Right ventricle myocardium superior (tissue), 1 donor: Measurements from ENCODE around the gene PTPRE. TPM values are rescaled to one million over a fixed set of nuclear protein-coding genes. Genes with fewer than 3 reads are reported as not detected.

Source experiments
- ATAC-seq: fragments of 200-7000 bp; cut with Tn5 transposase; one replicate; pipeline ENCODE4 v1.9.1; 2020; ENCODE audit warnings: mild to moderate bottlenecking; ENCODE audit not compliant: poor library complexity
- DNase-seq: peaks from one replicate; pipeline ENCODE4 v3.0.0-alpha.2; 2020
- intact Hi-C: fragments of 100-400 bp; cut with DNase I; formaldehyde crosslinking; loops from one replicate; pipeline ENCODE4 v1.11.2; 2022
- total RNA-seq: library from RNA; stranded (reverse); fragmentation: NEBNext Ultra II Directional; extraction: Animal tissue kit (Norgen Biotek cat#: 25700); gene quantifications from one replicate; pipeline ENCODE4 v1.2.1, GENCODE V29; 2021
- donor health status: DM: no; HTN: yes; CAD: no; lungs with severe emphysema.

The PTPRE gene
- total RNA-seq, 1 donor from 2014 or later = 16.0 TPM

DNA sequence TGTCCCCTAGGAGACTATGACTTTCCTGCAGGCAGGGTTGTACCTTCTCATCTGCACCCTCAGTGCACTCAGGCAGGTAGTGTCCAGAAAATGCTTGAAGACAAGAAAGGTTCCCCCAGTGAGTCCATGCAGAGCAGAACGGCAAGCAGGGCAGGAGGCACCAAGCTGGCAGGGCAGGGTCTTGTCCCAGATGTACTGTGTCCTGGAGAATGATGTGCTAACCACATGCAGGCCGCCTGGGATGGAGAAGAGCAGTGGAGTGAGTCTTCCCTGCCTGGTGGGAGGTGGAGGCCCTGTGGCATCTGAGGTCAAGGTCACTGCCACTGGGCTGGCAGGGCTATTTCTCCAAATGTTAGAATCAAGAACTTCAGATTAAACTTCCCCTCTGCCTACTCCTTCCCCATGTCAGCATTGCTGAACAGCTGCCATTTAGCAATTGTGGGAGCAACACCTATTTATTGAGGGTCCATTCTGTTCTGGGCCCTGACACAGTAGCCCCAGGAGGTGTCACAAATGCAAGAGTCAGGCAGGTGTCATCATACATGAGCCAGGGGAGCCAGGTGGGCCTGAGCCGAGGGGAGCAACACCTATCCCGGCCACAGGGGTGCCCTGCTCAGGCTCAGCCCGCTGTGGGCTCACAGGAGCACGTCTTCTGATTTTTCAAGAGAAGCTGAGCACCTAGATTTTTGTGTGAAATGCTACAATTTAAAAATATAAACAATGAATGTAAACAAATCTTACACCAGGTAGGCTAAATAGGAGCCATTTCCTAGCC lies 34.1 kb downstream of the PTPRE start:
- ATAC-seq (no peak), DNase-seq (no peak)
- intact Hi-C loops = no loop called here

DNA sequence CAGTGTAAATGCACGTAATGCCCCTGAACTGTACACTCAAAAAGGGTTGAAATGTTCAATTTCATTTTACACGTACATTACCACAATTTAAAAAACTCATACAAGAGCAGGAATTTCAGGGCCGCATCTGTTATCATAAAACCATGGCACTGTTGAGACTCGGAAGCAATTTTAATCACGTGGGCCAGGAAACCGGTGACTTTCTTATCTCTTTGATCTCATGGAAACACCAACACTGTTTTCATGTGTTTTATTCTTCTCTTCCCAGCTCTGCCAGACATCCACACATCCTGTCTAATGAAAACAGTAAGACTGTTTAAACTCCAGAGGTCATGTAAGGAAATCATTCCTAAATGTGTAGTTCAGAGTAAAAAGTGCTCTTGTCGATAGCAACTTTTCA lies 35.9 kb downstream of the PTPRE start:
- no peak for DNase-seq
- ATAC-seq = no peak
- intact Hi-C loops = no loop called here

DNA sequence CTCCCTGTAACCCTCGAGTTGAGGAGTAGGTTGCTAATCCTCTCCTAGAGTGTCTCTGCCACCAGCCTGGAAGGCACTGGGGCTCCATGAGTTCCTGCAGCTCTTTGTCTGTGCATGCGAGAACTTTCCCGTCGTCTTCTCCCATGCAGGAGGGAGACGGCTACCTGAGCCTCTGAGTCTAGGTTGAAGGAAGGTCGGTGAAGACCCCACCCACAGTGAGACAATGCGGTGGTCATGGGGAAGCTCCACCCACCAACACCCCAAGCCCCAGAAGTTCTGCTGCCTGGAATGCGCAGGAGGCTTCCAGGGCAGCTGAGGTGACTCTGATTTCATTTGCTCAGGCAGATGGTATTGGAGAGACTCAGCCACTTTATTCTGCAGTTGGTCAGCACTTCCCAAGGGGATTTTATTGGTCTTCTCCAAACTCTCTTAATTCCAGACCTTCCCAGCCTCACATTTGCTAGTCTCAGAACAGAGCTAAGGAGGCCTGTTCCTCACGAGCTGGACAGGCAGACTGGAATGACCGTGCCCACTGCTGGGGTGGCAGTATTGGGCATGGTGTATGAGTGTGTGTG lies 36.5 kb downstream of the PTPRE start:
- no peak for DNase-seq
- intact Hi-C loops = no loop called here
- no peak for ATAC-seq

DNA sequence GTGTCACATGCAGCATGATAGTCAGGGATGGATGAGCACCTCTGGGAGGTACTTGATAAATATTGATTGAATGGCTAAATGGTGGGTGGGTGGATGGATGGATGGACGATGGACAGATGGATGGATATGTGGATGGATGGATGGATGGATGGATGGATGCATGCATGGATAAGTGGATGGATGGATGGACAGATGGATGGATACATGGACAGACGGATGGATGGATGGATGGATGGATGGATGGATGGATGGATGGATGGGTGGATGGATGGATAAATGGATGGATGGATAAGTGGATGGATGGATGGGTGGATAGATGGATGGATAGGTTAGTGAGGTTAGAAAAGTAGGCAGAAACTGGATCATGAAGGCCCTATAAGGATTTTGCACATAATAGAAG lies 37.4 kb downstream of the PTPRE start:
- DNase-seq = no peak
- no peak for ATAC-seq
- intact Hi-C loops = no loop called here

DNA sequence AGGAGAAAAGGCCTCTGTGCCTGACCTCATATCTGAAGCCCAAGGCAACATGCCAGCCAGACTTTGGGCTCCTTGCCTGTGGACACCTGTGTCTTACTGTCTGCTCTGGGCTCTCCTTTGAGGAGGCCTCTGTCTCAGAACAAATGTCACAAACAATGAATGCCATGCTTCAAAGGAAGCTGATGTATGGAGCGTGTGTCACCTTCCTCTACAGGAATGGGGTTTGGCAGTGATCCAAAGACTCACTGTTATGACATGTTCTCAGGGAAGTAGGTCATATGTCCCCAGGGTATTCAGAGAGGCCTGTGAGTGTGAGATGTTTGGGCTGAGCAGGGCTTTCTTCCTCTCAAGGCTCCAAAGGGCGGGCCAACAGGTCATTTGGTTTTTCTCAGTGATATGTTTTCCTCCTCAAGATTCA lies 38.4 kb downstream of the PTPRE start:
- ATAC-seq (peak; percentile 69), DNase-seq (no peak)
- intact Hi-C loops = no loop called here

DNA sequence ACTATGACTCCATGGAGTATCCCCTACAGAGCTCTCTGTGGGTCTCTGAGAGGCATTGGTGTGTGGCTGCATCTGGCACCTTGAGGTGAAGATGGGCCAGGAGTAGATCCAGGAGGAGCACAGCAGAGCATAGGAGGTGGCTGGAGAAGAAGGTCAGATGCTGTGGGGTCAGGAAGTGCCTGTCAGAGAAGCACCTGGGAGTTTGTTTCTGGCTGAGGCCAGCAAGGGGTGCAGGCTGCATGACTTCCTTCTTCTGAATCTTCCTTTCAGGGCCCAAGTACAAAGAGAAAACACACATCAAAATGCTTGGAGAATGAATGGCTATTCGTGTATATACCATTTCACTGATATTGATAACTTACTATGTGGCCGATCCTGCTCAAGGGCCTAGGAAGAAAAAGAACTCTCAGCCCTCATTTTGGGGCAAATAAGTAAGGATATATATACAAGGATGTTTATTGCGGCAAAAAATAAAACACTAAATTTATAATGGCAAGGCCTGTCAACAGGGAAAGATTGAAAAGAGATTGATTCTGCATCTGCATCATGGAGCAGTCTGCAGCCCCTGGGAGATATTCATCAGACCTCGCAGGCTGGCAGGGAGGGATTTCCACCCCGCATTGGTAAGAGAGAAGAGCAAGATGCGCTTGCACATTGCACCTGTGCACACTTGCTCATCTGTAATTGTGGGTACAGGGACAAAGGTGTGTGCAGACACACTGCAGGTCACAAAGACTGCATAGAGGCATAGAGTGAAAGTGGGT lies 39.2 kb downstream of the PTPRE start:
- DNase-seq = no peak
- intact Hi-C loops = no loop called here
- ATAC-seq = no peak

DNA sequence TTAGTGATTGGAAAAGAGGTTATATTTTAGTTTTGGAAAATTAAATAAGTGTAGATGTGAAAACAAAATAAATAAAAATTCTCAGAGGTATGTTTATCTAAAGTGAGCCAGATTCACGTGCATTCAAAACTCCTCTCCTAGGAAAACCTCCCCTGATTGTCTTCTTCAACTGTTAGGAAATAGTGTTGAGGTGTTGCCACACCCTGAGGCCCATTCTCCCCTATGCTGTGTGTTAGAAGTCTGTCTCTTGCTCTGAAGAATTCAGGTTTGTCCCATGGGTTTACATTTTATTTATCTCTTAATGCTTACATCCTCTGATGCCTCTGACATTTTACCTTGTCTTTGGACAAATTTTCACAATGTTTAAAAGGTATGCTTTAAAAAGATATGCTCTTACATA lies 40.3 kb downstream of the PTPRE start:
- ATAC-seq = no peak
- intact Hi-C loops = no loop called here
- no peak for DNase-seq

DNA sequence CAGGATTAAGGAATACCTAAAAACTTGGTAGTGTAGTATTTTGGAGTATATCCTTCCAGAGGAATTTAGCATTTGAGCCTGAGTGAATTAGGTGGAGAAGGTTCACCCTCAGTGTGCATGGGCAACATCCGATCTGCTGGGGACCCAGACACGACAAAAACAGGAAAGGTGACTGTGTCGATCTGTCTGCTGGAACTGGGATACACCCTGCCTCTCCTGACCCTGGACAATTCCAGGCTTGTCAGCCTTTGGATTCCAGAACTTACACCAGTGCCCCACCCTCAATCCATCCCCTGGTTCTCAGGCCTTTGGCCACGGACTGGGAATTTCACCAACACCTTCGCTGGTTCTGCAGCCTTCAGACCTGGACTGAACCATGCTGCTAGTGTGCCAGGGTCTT lies 41.9 kb downstream of the PTPRE start:
- intact Hi-C loops = no loop called here
- no peak for ATAC-seq
- no peak for DNase-seq

DNA sequence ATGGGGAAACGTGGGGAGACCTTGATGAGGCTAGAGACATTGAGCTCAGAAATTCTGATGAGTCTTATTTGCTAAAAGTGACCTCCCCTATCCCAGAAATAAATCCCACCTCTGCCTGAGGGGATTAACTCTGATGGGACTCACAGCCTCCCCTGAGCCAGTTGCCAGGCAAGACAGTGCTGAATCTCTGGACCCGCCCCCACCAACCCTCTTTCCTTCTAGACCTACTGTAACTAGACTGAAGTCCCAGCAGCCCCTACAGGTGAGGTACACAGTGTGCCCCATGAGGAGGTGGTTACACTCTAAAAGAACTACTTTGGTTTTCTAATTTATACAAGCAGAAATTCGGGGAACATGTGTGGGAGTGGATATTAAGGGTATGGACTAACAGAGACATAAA lies 42.9 kb downstream of the PTPRE start:
- DNase-seq = no peak
- intact Hi-C loops = no loop called here

DNA sequence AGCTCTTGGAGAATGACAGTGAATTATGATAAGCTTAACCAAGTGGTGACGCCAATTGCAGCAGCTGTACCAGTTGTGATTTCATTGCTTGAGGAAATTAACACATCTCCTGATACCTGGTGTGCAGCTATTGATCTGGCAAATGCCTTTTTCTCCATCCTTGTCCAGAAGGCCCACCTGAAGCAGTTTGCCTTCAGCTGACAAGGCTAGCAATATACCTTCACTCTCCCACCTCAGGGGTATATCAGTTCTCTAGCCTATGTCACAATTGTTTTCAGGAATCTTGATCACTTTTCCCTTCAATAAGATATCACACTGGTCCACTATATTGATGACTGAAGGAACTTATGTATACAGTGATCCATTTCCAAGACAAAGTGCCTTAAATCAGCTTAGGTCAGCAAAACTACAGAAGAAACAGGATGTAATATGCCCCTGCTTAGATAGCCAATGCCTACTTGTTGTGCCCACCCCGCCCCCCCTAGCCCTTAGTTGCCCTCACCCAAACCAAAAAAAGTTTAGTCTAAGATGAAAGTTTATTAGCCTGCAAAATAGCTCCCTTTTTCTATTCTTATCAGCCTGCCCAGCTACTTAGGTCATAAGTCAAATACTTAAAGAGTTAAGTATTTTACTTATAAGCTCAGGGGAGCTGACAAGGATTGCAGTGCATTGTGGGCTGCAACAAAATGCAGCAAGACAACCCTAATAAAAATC lies 45.1 kb downstream of the PTPRE start:
- ATAC-seq (no peak), DNase-seq (no peak)
- intact Hi-C loops = no loop called here

More for the DNA sequence above, 42.9 kb downstream of the PTPRE start:
- ATAC-seq = no peak

DNA sequence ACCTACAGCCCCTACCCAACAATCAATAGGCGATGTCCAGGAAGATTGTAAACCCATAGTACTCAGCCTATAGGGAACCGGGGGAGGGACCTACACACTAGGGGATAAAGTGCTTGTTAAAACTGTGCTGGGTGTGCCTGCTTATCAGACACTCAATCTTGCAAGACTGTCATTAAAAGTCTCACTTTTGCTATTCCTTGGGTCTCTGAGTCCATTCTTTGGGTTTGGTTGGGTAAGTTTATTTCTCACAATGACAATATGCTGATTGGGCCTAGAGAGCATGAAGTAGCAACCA lies 45.6 kb downstream of the PTPRE start:
- ATAC-seq (no peak), DNase-seq (no peak)
- intact Hi-C loops = no loop called here

DNA sequence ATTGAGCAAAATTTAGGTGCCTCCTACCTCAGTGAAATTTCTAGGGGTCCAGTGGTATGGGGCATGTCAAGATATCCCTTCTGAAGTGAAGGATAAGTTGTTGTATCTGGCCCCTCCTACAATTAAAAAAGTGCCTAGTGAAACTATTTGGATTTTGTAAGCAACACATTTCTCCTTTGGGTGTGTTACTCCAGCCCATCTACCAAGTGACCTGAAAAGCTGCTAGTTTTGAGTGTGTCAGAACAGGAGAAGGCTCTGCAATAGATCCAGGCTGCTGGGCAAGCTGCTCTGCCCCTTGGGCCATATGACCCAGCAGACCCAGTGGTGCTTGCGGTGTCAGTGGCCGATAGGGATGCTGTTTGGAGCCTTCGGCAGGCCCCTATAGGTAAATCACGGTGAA lies 46.0 kb downstream of the PTPRE start:
- intact Hi-C loops = no loop called here
- no peak for DNase-seq

DNA sequence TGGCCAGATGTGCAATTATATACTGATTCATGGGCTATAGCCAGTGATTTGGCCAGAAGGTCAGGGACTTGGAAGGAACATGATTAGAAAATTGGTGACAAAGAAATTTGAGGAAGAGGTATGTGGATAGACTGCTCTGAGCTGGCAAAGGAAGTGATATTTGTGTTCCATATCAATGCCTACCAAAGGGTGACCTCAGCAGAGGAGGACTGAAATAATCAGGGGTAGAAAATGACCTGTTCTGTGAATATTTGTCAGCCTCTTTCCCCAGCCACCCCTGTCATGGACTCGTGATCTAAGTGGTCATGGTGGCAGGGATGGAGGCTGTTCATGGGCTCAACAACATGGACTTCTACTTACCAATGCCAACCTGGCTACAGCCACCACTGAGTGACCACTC lies 47.0 kb downstream of the PTPRE start:
- intact Hi-C loops = no loop called here
- no peak for ATAC-seq
- no peak for DNase-seq

More for the DNA sequence above, 46.0 kb downstream of the PTPRE start:
- no peak for ATAC-seq

DNA sequence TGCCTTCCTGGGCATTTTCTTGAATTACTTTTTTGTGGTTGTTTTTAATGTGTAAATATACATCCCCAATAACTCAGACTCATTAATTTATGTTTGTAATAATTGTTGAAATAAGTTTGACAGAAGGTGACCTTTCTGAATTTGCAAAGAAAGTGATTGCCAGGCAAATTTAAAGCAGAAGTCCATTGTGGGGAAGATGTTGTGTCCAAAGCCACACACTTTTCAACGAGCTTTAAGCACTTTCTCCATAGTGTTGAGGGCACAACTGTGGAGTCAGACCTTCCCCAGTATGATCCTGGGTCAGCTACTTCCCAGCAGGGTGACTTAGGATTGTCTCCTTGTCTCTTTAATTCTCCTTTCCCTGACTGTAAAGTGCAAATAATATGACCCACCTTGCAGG lies 52.5 kb downstream of the PTPRE start:
- DNase-seq = no peak
- ATAC-seq = no peak
- intact Hi-C loops = no loop called here

DNA sequence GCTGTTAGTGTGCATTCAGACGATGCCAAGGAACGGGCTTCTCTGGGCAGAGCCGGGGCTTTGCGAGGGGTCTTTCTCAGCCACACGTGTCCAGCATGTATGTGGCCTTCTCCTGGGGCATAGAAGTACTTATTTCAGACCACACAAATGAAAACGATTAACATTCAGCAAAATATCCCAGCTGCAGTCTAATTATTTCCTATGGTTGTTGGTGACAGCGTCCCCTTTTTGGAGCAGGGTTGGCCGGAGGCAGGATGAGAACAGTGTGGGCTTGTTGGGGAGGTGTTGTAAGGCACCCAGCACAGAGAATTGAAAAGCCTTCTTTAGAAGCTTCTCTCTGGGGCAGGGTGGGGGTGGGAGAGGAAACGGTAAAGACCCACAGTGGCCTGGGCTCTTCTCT lies 54.2 kb downstream of the PTPRE start:
- DNase-seq (no peak), ATAC-seq (no peak)
- intact Hi-C loops = no loop called here

DNA sequence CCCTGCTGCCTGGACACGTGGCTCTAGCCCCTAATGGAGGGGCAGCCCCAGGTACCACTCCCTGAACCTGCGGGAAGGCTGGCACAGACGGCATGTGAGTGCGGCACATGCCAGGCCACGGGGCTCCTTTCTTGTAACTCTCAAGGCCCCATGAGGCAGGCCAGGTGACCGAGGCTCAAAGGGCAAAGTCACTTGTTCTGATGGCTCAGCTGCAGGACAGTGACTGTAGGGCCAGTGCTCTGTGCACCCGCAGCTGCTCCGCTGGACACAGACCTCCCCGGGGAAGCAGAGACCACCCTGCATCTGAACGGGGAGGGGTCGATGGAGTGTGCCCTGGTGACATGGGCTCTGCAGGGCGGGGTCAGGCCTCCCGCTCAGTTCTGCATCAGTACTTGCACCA lies 55.3 kb downstream of the PTPRE start:
- no peak for DNase-seq
- intact Hi-C loops = no loop called here
- ATAC-seq = no peak

DNA sequence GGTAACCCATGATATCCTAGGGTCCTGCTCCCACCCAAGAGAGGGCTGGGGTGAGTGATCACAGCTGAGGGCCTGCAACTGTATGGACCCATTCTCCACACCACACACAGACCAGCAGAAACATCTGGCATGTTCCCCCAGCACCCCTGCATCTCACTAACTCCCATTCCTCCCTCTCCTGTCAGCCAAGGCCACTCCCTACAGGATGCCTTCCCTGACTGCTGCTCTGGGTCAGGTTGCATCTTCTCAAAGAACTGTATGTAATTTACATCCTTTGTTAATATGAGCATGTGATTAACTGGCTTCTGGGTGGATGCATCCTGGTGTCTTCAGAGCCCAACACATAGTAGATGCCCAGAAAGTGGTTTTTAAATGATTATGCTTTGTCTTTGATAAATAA lies 56.2 kb downstream of the PTPRE start:
- no peak for ATAC-seq
- DNase-seq = no peak
- intact Hi-C loops = no loop called here

DNA sequence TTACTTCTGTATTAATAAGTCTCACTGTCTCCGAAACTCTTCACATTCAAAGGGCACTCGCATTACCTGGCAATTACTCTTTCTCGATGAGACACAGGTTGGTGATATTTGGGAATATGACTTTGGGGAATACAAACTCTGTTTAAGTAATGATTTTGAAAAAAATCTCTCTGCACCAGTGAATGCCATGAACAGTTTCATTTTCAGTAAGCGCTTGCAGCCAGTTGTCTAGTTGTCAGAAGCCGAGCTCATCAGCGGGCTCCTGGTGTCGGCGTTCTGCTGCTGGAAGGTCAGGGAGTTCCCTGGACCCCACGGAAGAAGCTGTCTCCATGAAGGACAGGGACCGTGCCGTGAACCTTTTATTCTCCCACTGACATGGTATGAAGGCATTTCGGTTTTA lies 57.7 kb downstream of the PTPRE start:
- intact Hi-C loops = no loop called here
- DNase-seq (no peak), ATAC-seq (no peak)

DNA sequence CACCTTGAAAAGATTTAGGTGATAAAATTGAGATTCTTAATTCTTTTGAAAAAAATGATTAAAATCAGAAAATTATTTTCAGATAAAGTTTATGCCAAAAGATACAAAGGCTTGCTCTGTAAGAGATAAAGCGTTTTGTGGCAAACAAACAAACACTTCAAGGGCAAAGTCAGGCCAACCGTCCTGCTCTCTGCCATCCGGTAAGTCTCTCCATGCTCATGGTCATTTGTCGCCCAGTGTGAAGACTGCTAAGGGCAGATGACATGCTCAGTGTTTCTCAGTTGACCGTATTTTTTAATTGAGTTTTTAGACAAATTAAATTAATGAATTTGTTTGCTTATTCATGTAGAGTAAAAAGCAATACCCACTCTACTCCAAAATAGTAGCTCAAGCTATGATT lies 60.0 kb downstream of the PTPRE start:
- ATAC-seq (no peak), DNase-seq (no peak)
- intact Hi-C loops = no loop called here

DNA sequence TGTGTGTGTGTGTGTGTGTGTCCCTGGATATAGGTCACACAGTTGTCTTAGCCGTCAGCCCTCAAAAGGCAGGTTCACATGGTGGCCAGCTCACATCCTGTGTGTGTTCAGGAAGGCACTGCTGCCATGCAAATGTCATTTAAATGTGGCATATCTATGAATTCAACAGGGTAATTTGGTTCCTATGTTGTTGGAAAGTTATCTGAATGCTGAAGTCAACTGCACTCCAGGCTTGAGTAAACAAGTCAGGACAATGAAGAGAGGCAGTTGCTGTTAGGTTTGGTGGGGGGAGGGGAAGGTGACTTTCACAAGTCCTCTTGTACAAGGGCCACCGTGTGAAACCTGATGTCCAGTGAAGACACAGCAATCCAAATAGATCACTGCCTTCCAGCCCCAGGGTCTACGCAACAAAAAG lies 61.1 kb downstream of the PTPRE start:
- DNase-seq (no peak), ATAC-seq (peak; percentile 24)
- intact Hi-C loops = no loop called here
